Astrocyte (in vitro differentiated cells and primary cell): ENCODE data around the gene TBK1.

ENCODE experiments used
- CTCF ChIP-seq: IDR thresholded peaks from 2 replicates; pipeline ENCODE4 v1.5.1; 2011; ENCODE audit warnings: low read depth, mild to moderate bottlenecking, inconsistent platforms, low read length, moderate library complexity; ENCODE audit not compliant: insufficient read depth
- EZH2 ChIP-seq: IDR thresholded peaks from 2 replicates; pipeline ENCODE4 v1.6.1; 2012; ENCODE audit warnings: mild to moderate bottlenecking, low read length, inconsistent platforms; ENCODE audit not compliant: insufficient read depth

GRCh38 chr12:64402181-64402580, 49.7 kb upstream of the TBK1 start:
- TF ChIP-seq CTCF (no peak), EZH2 (no peak)
